ENCODE data around the gene CNDP2.

Gene CNDP2

GRCh38 chr18:74473976-74474640 lies 22.1 kb upstream of the CNDP2 start:
- DNase-seq (ENCODE audit: low read depth), result no peak

GRCh38 chr18:74476140-74476539 lies 20.0 kb upstream of the CNDP2 start:
- DNase-seq (ENCODE audit: low read depth), result no peak

DNA sequence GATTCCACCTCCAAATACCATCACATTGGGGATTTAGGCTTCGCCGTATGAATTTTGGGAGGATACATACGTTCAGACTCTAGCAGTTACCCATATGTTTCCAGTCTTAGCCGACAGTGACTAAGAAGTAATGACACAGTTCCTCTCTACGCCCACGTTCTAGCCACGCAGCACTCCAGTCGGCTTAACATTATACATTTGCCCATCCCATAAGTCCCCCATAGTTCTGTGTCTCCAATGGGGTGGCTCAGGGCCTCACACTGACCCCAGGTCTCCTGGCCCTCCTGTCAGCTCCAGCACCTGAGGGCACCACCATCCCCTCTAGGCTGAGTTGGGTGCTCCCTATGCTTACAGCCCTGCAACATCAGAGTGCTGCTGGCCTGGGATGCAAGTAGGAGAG lies 18.4 kb upstream of the CNDP2 start:
- DNase-seq (ENCODE audit: low read depth), result no peak

DNA sequence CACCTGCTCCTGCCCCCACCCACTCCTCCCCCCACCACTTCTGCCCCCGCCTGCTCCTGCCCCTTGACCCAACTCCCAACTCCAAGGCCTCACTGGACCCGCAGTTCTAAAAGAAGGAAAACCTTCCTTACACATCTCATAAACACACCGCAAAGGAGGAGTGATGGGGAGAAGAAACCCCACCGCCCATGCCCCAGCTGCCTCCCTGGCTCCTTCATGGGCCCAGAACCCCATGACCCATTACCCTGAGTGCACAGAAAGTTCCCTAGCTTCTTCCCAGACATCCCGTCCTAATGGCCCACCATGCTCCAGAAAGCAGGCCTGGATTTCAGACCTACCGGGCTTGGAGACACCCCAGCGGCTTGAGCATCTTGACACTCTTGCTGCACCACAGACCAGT lies 17.8 kb upstream of the CNDP2 start:
- DNase-seq (ENCODE audit: low read depth), result no peak

GRCh38 chr18:74478880-74479279 lies 17.3 kb upstream of the CNDP2 start:
- DNase-seq (ENCODE audit: low read depth), result no peak

DNA sequence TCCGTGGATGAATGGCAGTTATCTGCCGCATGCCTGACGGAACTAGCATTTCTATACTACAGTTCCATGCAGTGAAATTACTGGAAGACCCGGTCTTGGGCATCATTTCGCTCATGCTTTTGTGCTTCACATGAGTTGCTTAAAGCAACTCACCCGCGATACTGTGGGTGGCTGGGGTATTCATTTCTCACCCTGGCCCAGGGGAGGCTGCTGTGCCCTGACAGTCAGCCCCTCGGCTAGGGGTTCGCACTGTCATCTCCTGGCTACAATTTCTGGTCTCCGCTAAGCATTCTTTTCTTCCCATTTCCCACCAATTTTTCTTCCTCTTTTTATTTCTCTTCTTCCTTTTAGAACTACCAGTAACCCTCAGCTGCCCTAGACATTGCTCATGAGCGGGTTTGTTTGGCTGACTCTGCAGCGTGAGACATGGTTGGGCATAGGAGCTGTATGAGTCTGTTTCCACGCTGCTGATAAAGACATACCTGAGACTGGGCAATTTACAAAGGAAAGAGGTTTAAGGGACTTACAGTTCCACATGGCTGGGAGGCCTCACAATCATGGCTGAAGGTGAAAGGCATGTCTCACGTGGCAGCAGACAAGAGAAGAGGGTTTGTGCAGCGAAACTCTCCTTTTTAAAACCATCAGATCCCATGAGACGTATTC lies 16.5 kb upstream of the CNDP2 start:
- DNase-seq (ENCODE audit: low read depth), result no peak

DNA sequence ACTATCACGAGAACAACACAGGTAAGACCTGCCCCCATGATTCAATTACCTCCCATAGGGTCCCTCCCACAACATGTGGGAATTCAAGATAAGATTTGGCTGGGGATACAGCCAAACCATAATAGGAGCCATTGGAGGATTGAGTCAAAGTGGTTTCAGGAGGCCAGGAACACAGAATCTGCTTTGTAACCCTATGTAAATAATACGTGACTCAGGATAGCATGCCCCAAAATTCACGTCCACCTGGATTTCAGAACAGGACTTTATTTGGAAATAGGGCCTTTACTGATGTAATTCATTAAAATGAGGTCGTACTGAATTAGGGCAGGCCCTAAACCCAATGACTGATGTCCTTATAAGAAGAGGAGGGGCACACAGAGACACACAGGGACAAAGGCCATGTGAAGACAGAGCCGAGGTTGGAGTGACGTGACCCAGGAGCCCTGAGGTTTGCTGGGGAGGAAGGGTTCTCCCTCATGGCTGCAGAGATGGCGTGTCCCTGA lies 16.0 kb upstream of the CNDP2 start:
- no peak for DNase-seq (ENCODE audit: low read depth)

GRCh38 chr18:74482697-74483096 lies 13.5 kb upstream of the CNDP2 start:
- DNase-seq (ENCODE audit: low read depth), result no peak

GRCh38 chr18:74486119-74486849 lies 9.9 kb upstream of the CNDP2 start:
- DNase-seq (ENCODE audit: low read depth), result no peak

DNA sequence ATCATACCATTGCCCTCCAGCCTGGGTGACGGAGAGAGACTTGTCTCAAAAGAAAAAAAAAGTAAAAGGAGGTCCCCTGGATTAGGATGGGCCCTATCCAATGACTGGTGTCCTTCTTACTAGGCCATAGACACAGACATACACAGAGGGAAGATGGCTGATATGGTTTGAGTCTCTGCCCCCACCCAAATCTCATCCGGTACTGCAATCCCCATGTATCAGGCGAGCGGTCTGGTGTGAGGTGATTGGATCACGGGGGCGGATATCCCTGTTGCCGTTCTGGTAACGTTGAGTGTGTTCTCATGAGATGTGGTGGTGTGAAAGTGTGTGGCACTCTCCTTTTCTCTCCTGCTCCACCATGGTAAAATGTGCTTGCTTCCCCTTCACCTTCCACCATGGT lies 7.8 kb upstream of the CNDP2 start:
- DNase-seq (ENCODE audit: low read depth), result no peak

DNA sequence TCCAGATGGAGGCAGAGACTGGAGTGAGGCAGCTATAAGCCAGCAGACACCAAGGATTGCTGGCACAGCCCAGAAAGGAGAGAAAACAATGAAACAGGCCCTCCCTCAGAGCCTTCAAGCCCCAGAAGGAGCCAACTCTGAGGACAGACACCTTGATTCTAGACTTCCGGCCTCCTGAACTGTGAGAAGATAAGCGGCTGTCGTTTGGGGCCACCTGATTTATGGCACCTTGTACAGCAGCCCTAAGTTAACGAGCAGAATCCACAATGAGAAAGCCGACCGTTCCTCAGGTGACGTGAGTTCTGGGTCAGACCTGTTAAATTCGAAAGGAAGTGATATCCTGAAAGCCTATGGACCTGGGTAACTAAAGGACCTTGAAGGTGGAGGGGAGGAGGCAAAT lies 7.3 kb upstream of the CNDP2 start:
- no peak for DNase-seq (ENCODE audit: low read depth)

GRCh38 chr18:74489676-74490075 lies 6.5 kb upstream of the CNDP2 start:
- no peak for DNase-seq (ENCODE audit: low read depth)

DNA sequence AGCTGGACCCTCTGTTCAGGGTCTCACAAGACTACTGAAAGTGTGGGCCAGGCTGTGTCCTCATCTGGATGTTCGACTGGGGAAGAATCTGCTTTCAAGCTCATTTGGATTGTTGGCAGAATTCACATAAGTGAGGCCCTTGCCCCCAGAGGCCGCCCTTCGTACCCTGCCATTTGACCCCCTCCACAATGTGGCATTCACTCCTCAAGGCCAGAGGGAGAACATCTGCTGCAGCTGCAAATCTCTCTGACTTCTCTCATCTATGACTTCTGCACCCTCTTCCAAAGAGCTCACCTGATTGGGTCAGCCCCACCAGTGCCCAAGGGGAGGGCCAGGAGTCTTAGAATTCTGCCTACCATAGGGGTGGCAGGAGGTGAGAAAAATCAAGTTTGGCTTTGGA lies 3.9 kb upstream of the CNDP2 start:
- DNase-seq (ENCODE audit: low read depth), result no peak

- DNase-seq (ENCODE audit: low read depth), result peak; percentile 24
These were observed 2.5 kb upstream of the CNDP2 start for GRCh38 chr18:74493689-74494088.

DNA sequence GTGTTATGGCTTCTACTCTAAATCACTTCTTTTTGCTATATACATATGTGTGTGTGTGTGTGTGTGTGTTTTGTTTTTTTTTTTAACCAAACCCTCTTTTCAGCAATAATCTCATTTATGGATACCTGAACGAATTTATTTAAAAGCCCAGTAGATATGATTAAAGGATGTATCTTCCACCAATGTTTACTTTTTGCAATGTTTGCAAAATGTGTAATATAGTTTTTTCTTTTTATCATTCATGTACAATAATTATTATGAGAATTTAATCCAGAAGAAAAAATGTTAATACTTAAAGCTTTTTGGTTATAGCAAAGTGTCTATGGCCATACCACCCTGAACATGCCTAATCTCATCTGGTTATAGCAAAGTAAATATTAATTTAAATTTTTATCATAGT lies 1.6 kb upstream of the CNDP2 start:
- no peak for DNase-seq (ENCODE audit: low read depth)

GRCh38 chr18:74496508-74497323 lies 553 bp downstream of the CNDP2 start:
- DNase-seq (ENCODE audit: low read depth), result no peak

GRCh38 chr18:74497324-74497676 lies 1.1 kb downstream of the CNDP2 start:
- DNase-seq (ENCODE audit: low read depth), result no peak

DNA sequence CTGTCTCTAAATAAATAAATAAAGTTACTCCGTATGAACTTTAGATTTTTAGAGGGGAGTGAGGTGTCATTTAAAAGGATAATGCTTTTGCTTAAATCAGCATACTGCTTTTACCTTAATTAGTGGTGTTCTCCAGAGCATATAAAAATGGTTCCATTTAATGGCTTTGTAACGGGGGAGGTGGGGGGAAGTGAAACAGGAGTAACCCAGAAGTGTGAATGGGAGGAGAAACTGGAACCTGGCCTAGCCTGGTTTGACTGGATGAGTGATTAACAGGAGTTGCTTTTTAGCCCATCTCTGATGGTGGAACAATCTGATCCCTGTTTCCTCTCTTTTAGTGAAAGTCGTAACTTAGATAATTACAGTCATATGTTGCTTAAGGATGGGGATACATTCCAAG lies 1.6 kb downstream of the CNDP2 start:
- DNase-seq (ENCODE audit: low read depth), result no peak

DNA sequence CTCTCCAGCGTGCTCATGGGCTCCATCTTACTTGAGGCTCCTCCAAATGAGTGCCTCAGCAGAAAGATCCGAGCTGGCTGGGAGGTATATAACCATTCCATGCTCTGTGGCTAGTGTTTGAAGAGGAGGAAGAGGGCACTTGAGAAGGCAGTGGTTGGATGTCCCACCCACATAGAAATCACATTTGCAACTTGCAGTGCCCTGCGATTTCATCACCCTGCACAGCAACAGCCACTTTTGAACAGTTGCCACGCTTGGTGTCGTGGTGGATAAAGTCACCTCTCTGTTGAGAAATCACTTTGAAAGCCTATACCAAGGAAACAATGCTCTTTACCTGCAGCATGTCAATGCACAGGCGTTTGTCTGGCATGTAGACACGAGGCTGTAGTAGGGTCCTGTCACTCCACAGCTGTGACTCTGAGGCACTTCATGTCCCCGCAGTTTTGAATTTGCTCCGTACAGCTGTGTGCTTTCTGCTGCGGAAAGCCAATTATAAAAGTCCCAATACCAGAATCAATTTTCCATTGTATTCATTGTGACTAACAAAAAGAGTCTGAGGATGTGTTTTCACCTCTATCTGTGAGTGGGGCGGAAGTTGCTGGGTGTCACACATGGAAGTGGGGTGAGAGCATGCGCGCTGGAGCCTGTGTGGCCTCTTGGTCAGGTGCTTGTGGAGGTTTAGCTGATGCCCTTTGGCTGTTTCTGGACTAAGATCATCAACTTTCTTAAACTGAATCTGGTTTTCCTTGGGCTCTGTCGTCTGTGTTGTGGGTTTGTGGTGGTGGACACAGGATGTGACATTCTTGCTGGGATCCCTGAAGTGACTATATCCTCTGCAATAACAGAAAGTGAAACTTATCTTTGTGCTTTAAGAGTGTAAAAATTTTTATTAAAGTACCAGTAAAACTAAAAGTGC lies 2.8 kb downstream of the CNDP2 start:
- peak; percentile 59 for DNase-seq (ENCODE audit: low read depth)

DNA sequence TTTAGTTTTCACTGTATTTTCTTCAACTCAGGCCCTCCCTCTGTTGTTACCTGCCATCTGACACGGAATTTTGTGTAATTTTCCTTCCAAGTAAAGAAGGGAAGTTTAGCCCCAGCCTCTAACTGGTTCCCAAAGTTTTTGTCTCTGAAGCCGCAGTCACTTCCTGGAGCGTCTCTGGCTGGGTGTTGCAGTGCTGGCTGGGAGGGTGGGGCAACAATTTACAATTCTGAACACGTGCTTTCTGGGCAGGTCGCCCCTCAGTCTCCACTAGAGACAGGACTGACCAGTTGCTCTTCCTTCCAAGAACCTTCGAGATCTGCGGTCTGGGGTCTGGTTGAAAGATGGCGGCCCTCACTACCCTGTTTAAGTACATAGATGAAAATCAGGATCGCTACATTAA lies 3.5 kb downstream of the CNDP2 start:
- DNase-seq (ENCODE audit: low read depth), result no peak

GRCh38 chr18:74500372-74500771 lies 4.2 kb downstream of the CNDP2 start:
- DNase-seq (ENCODE audit: low read depth), result no peak
